Esophagus squamous epithelium (tissue), 5 donors: ENCODE data around the gene SYT2. TPM values are rescaled to one million over a fixed set of nuclear protein-coding genes. Genes with fewer than 3 reads are reported as not detected.
"Not testable (repeated sequence)": the region's sequence is repeated elsewhere in the genome, so short reads cannot be mapped to it uniquely, and the experiment has no call there.

Experiments used
- DNase-seq: peaks from one replicate; lab custom pipeline; 2025; lab: John Stamatoyannopoulos, UW
- H3K27ac ChIP-seq, 4 donors: fragments of 200-600 bp; sonication (generic); one replicate each; pipeline ENCODE4 v1.5.1; 2016 to 2019; ENCODE audit warnings: mild to moderate bottlenecking in 1 of 4
- H3K27me3 ChIP-seq, 4 donors: fragments of 200-600 bp; sonication (generic); 1 replicate in 3 of 4; 2 replicates in 1 of 4; pipeline versions ENCODE4 v1.5.1 to v1.6.0; 2017 to 2021; ENCODE audit warnings: antibody characterized with exemption in 1 of 4
- H3K36me3 ChIP-seq, 3 donors: fragments of 200-600 bp; sonication (generic); one replicate each; pipeline ENCODE4 v1.5.1; 2016 to 2019
- H3K4me1 ChIP-seq, 3 donors: fragments of 200-600 bp; sonication (generic); one replicate each; pipeline ENCODE4 v1.5.1; 2017 to 2019
- H3K4me3 ChIP-seq, 4 donors: fragments of 200-600 bp; sonication (generic); 1 replicate in 3 of 4; 2 replicates in 1 of 4; pipeline ENCODE4 v1.5.1; 2016 to 2019; ENCODE audit warnings: mild to moderate bottlenecking in 2 of 4, moderate library complexity in 1 of 4
- H3K9me3 ChIP-seq, 3 donors: fragments of 200-600 bp; sonication (generic); one replicate each; pipeline ENCODE4 v1.5.1; 2016 to 2019
- POLR2A ChIP-seq, 4 donors: fragments of 450-650 bp; IDR thresholded peaks; one replicate each; pipeline ENCODE4 v1.6.1; 2017; ENCODE audit warnings: antibody characterized with exemption in 4 of 4, mild to moderate bottlenecking in 4 of 4, moderate library complexity in 3 of 4
- WGBS, 2 donors: methylation state at CpG; one replicate each; pipeline ENCODE4 v1.1.5; 2018; 5-methylcytosine and 5-hydroxymethylcytosine counted together
- intact Hi-C: fragments of 100-400 bp; cut with DNase I; formaldehyde crosslinking; loops from one replicate; pipeline ENCODE4 v1.15.0; 2022
- total RNA-seq, 4 donors: library from RNA; depleted of rRNA; stranded (reverse); fragments of >200 nt; gene quantifications; one replicate each; pipeline ENCODE4 v1.1.0, GENCODE V29; 2016
- TF ChIP-seq, protein P1 (sequence below), 6 experiments: fragments of 450-650 bp in 4 of 6; fragments of 200-600 bp in 2 of 6; sonication (generic) in 2 of 6; IDR thresholded peaks; one replicate each; pipeline ENCODE4 v1.5.1; 2016 to 2019; ENCODE audit warnings: antibody characterized with exemption in 6 of 6, mild to moderate bottlenecking in 4 of 6, moderate library complexity in 4 of 6
- donor health status: DM: yes; HTN: yes; CAD: no.

The SYT2 gene
- total RNA-seq, 4 donors from 2014 or later: not detected

GRCh38 chr1:202561726-202562443, 148.4 kb downstream of the SYT2 start:
- intact Hi-C loops: no loop called here
- peaks cover 0 to 61% (median 18%) of the 10 kb centered on the region in 3 donors for H3K4me1 ChIP-seq

DNA sequence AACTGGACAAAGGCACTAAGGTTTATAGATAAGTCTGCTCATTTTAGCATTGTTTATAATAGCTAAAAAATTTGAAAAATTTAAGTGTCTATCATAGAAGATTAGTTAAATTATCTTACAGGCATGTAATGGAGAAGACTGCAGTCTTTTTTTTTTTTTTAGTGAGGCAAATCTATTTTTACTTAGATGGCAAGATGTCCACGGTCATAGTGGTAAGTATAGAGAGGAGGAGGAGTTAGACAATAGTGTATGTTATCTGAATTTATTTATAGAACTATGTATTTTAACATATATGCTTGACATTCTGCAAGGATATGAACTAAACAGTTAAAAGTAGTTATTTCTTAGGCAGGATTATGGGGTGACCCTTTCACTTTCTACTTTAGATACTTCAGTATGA, 149.0 kb downstream of the SYT2 start:
- Histone ChIP-seq H3K27me3 (no peaks in the 10 kb centered on the region), H3K4me1 (peaks cover 0 to 55% (median 14%) of the 10 kb centered on the region in 3 donors), H3K27ac (peak overlapping the region in 1 of 4 donors; percentile 27), H3K9me3 (no peaks in the 10 kb centered on the region), H3K36me3 (peaks cover 0 to 35% (median 4%) of the 10 kb centered on the region in 3 donors), H3K4me3 (no peak overlapping the region)
- intact Hi-C loops: no loop called here
- DNase-seq: no peak
- no peak for TF ChIP-seq POLR2A (IDR thresholded peaks at IDR 0.05)
- TF ChIP-seq, protein P1, sequence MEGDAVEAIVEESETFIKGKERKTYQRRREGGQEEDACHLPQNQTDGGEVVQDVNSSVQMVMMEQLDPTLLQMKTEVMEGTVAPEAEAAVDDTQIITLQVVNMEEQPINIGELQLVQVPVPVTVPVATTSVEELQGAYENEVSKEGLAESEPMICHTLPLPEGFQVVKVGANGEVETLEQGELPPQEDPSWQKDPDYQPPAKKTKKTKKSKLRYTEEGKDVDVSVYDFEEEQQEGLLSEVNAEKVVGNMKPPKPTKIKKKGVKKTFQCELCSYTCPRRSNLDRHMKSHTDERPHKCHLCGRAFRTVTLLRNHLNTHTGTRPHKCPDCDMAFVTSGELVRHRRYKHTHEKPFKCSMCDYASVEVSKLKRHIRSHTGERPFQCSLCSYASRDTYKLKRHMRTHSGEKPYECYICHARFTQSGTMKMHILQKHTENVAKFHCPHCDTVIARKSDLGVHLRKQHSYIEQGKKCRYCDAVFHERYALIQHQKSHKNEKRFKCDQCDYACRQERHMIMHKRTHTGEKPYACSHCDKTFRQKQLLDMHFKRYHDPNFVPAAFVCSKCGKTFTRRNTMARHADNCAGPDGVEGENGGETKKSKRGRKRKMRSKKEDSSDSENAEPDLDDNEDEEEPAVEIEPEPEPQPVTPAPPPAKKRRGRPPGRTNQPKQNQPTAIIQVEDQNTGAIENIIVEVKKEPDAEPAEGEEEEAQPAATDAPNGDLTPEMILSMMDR (IDR thresholded peaks at IDR 0.05): no peak
- 70 to 90% methylated on average over 1 of the region's 1 CpG for WGBS, 2 donors

More at GRCh38 chr1:202561726-202562443, 148.4 kb downstream of the SYT2 start:
- no peak for TF ChIP-seq POLR2A (IDR thresholded peaks at IDR 0.05)
- TF ChIP-seq, protein P1 (IDR thresholded peaks at IDR 0.05): peak in 1 of 6 experiments; percentile 20
- H3K27ac ChIP-seq: peak overlapping the region in 3 of 4 donors; percentile 27 to 71 (median 40)
- no peaks in the 10 kb centered on the region for H3K27me3 ChIP-seq
- H3K4me3 ChIP-seq: no peak overlapping the region
- no peaks in the 10 kb centered on the region for H3K9me3 ChIP-seq
- peaks cover 0 to 40% (median 4%) of the 10 kb centered on the region in 3 donors for H3K36me3 ChIP-seq
- no peak for DNase-seq
- WGBS, 2 donors: 83 to 91% methylated on average over 2 of the region's 2 CpGs

DNA sequence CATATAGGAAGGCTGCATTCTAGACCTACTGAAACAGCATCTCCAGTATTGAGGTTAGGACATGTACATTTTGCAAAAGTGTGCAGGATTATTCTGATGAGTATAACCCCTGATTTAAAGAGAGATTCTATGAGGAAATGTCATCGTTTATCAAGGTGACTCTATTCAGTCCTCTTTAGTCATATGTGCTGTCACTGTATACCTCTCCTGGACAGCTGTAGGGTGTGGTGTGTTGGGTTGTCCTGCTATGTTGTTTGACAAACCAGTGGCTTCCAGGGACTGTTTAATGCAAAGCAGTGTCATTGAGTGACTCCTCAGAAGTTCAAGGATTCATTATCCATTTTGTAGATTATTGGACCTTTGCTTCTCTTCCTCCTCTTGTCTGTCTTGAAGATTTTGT, 152.6 kb downstream of the SYT2 start:
- intact Hi-C loops, H3K9me3 ChIP-seq, H3K27me3 ChIP-seq, H3K4me3 ChIP-seq, DNase-seq, H3K36me3 ChIP-seq: not testable (repeated sequence)
- Histone ChIP-seq H3K27ac (peak overlapping the region in 1 of 4 donors; percentile 20), H3K4me1 (peaks cover 0 to 41% (median 8%) of the 10 kb centered on the region in 3 donors)
- 64 to 79% methylated on average over 1 of the region's 1 CpG for WGBS, 2 donors

- intact Hi-C loops, H3K4me3 ChIP-seq, H3K27me3 ChIP-seq, DNase-seq, H3K36me3 ChIP-seq, H3K9me3 ChIP-seq: not testable (repeated sequence)
- WGBS, 2 donors: 84 to 87% methylated on average over 4 of the region's 4 CpGs
- H3K4me1 ChIP-seq: peaks cover 0 to 38% (median 4%) of the 10 kb centered on the region in 3 donors
- peak overlapping the region in 2 of 4 donors; percentile 18 to 34 for H3K27ac ChIP-seq
Measured at GRCh38 chr1:202556037-202556436, 154.2 kb downstream of the SYT2 start.

- H3K27ac ChIP-seq: peak overlapping the region in 2 of 4 donors; percentile 17 to 42
- intact Hi-C loops, H3K36me3 ChIP-seq, DNase-seq, H3K4me3 ChIP-seq, H3K9me3 ChIP-seq, H3K27me3 ChIP-seq: not testable (repeated sequence)
- peaks cover 0 to 38% (median 4%) of the 10 kb centered on the region in 3 donors for H3K4me1 ChIP-seq
- 83 to 84% methylated on average over 4 of the region's 4 CpGs for WGBS, 2 donors
Measured at GRCh38 chr1:202554619-202555018, 155.6 kb downstream of the SYT2 start.

DNA sequence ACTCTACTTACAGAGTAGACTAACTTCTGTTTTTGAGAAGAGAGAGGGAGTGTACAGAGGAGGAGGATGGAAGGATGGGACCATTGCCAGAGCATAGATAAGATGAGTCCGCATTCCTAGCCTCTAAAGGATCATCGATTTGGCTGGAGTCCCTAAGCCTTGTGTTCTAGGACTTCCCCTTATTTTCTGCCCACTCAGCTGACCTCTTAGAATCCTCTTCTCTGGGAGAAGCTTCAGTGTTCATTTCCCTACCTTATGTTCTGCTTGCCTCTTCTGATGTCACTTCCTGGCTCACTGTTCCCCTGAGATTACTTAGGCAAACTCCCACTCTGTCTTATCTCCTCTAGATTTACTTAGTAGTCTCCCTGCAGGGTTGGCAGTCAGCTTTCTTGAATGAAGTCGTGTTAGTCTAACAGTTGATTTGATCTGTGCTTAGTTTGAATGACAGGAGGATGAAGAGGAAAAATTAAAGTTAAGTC, 156.7 kb downstream of the SYT2 start:
- Histone ChIP-seq H3K4me1 (peaks cover 0 to 38% (median 4%) of the 10 kb centered on the region in 3 donors), H3K9me3 (no peaks in the 10 kb centered on the region), H3K27me3 (no peaks in the 10 kb centered on the region), H3K36me3 (no peaks in the 10 kb centered on the region), H3K4me3 (no peak overlapping the region), H3K27ac (peak overlapping the region in 3 of 4 donors; percentile 42 to 66 (median 61))
- no peak for DNase-seq
- no peak for TF ChIP-seq POLR2A (IDR thresholded peaks at IDR 0.05)
- TF ChIP-seq, protein P1 (IDR thresholded peaks at IDR 0.05): no peak
- WGBS, 2 donors: 52 to 61% methylated on average over 3 of the region's 3 CpGs
- intact Hi-C loops: no loop called here

- Histone ChIP-seq H3K27ac (peak overlapping the region in 3 of 4 donors; percentile 48 to 66 (median 61)), H3K4me1 (peaks cover 0 to 33% (median 4%) of the 10 kb centered on the region in 3 donors)
- 47 to 86% methylated on average over 1 of the region's 1 CpG for WGBS, 2 donors
- H3K9me3 ChIP-seq, intact Hi-C loops, DNase-seq, H3K27me3 ChIP-seq, H3K36me3 ChIP-seq, H3K4me3 ChIP-seq: not testable (repeated sequence)
Measured at GRCh38 chr1:202553078-202553477, 157.2 kb downstream of the SYT2 start.

GRCh38 chr1:202552615-202553014, 157.6 kb downstream of the SYT2 start:
- DNase-seq, intact Hi-C loops, H3K36me3 ChIP-seq, H3K4me3 ChIP-seq, H3K27me3 ChIP-seq, H3K9me3 ChIP-seq: not testable (repeated sequence)
- peak overlapping the region in 3 of 4 donors; percentile 7 to 66 (median 48) for H3K27ac ChIP-seq
- H3K4me1 ChIP-seq: peaks cover 0 to 30% (median 4%) of the 10 kb centered on the region in 3 donors
